ENCODE results near the gene PRIM2.
"Not testable (repeated sequence)": the region's sequence is repeated elsewhere in the genome, so short reads cannot be mapped to it uniquely, and the experiment has no call there.

The PRIM2 gene

GRCh38 chr6:57365076-57365583 lies 47.7 kb downstream of the PRIM2 start:
- not testable (repeated sequence) for DNase-seq (ENCODE audit: low read depth in 3 of 3)

- not testable (repeated sequence) for DNase-seq (ENCODE audit: low read depth in 3 of 3)
These were observed 51.7 kb downstream of the PRIM2 start for GRCh38 chr6:57368965-57369731.

- not testable (repeated sequence) for DNase-seq (ENCODE audit: low read depth in 3 of 3)
These were observed 54.3 kb downstream of the PRIM2 start for GRCh38 chr6:57371779-57372178.

DNA sequence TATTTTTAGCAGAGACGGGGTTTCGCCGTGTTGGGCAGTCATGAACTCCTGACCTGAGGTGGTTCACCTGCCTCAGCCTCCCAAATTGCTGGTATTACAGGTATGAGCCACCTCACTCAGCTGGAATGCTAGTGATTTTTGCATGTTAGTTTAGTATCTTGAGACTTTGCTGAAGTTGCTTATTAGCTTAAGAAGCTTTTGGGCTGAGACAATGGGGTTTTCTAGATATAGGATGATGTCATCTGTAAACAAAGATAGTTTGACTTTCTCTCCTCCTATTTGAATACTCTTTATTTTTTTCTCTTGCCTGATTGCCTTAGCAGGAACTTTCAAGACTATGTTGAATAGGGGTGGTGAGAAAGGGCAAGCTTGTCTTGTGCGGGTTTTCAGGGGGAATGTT lies 57.3 kb downstream of the PRIM2 start:
- DNase-seq (ENCODE audit: low read depth in 3 of 3) = not testable (repeated sequence)

- DNase-seq (ENCODE audit: low read depth in 3 of 3) = not testable (repeated sequence)
These were observed 58.7 kb downstream of the PRIM2 start for GRCh38 chr6:57376083-57376482.

GRCh38 chr6:57389038-57389592 lies 71.7 kb downstream of the PRIM2 start:
- not testable (repeated sequence) for DNase-seq (ENCODE audit: low read depth in 3 of 3)

- DNase-seq (ENCODE audit: low read depth in 3 of 3) = not testable (repeated sequence)
These were observed 73.4 kb downstream of the PRIM2 start for GRCh38 chr6:57390818-57391217.

DNA sequence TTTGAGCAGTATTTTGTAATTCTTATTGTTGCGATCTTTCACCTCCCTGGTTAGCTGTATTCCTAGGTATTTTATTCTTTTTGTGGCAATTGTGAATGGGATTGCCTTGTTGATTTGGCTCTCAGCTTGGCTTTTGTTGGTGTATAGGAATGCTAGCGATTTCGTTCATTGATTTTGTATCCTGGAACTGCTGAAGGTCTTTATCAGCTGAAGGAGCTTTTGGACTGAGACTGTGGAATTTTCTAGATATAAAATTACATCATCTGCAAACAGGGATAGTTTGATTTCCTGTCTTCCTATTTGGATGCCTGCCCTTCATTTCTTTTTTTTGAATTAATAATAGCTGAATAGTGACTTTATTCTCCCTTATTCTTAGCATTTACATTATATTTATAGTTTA lies 74.6 kb downstream of the PRIM2 start:
- DNase-seq (ENCODE audit: low read depth in 3 of 3) = not testable (repeated sequence)

GRCh38 chr6:57419341-57419740 lies 101.9 kb downstream of the PRIM2 start:
- not testable (repeated sequence) for DNase-seq (ENCODE audit: low read depth in 3 of 3)

DNA sequence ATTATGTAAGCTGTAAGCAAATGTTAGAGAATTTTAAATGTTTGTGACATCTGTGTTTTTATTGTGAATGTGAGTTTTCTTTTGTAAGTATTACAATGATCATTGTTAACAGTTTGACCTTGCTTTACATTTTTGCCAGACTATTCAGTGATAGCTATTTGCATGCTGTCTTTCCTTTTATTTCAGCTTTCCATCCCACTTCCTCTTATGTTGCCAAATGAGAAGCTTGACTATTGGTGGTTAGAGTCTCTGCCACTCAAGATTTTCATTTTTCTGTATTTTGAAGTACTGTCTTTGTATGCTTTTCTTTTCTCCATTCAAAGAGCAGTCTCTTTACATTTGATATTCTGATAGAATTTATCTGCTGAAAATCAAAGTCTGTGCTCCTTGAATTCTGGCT lies 104.1 kb downstream of the PRIM2 start:
- DNase-seq (ENCODE audit: low read depth in 3 of 3) = no peak

- no peak for DNase-seq (ENCODE audit: low read depth in 3 of 3)
These were observed 106.0 kb downstream of the PRIM2 start for GRCh38 chr6:57423468-57423867.

- DNase-seq (ENCODE audit: low read depth in 3 of 3) = not testable (repeated sequence)
These were observed 114.3 kb downstream of the PRIM2 start for GRCh38 chr6:57431742-57432141.

DNA sequence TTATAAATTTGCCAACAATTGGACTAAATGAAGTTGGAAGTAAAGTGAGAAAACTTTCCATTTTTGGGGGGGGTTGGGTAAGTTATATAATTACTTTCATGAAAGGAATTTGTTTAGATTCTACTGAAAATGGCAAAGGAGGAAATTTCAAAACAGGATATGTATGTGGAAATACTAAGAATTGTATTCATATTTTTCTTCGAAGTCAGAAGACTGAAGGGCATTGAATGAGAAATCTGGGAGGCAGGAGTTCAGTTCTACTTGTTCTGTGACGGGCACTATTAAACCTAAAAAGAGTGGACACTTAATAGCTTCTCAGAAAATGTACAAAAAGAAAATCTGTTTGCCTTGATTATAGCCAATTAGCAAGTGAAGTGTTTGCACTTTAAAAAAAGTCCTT lies 114.7 kb downstream of the PRIM2 start:
- DNase-seq (ENCODE audit: low read depth in 3 of 3) = no peak

- no peak for DNase-seq (ENCODE audit: low read depth in 3 of 3)
These were observed 115.7 kb downstream of the PRIM2 start for GRCh38 chr6:57432919-57433684.

GRCh38 chr6:57433790-57434189 lies 116.4 kb downstream of the PRIM2 start:
- DNase-seq (ENCODE audit: low read depth in 3 of 3) = not testable (repeated sequence)

DNA sequence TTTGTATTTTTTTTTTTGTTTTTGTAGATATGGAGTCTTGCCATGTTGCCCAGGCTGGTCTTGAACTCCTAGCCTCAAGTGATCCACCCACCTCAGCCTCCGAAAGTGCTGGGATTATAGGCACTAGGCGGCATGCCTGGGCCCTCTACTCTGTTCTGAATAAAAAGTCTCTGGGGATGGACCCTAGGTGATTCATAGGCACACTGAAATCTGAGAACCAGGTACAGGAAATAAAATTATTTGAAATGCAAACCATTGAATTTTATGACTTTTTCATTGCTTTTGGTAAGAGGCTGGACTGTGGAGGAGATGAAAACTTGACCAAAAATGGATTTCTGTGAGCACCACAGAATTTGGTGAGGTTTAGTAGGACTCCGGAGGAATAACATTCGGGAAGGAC lies 117.5 kb downstream of the PRIM2 start:
- DNase-seq (ENCODE audit: low read depth in 3 of 3) = no peak

DNA sequence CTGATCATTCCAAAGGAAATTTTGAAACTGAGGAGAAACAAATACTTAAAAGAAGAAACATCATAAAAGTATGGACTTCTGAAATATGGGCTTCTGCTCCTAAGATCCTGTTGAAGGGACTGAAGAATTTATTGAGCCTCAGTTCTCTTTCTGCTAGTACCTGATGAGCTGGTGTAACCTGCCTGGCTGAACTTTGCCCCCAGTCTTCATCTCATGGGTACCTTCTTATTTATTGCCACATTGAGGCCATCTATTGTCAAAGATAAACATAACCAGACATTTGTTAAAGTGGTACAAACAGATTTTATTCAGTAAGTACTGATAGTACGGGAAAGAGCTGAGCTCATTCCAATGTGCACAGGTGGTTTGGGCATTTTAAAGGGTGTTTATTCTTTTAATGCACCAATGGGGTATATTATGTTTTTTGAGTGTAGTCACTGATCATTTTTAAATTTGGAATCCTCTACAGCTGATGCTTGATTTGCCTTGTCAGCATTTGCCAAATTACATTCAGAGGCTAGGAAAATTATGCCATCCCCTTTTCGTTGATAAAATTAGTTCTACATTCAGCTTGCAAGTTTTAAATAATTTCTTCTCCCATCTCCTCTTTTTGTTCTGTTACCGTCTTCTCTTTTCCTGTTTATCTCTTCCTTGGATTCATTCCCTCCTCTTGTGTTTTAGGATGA lies 118.2 kb downstream of the PRIM2 start:
- no peak for DNase-seq (ENCODE audit: low read depth in 3 of 3)

- DNase-seq (ENCODE audit: low read depth in 3 of 3) = not testable (repeated sequence)
These were observed 123.3 kb downstream of the PRIM2 start for GRCh38 chr6:57440735-57441134.

DNA sequence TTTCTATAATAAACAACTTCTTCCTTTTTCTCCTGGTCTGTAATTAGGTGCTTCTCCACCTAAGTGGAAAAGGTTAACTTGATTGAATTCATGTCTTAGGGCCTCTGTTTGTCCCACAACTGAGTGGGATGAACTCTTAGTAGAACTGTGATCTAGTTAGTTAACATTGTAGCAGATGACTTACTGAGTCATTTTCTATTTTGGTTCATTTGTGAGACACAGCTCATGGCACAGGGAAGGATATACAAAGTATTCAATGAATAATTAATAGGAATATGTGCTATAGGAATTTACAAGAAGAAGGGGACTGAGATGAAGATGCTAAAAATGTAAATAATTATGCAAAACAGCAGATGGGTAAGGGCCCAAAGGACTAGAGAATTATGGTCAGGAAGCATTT lies 124.7 kb downstream of the PRIM2 start:
- DNase-seq (ENCODE audit: low read depth in 3 of 3) = not testable (repeated sequence)

DNA sequence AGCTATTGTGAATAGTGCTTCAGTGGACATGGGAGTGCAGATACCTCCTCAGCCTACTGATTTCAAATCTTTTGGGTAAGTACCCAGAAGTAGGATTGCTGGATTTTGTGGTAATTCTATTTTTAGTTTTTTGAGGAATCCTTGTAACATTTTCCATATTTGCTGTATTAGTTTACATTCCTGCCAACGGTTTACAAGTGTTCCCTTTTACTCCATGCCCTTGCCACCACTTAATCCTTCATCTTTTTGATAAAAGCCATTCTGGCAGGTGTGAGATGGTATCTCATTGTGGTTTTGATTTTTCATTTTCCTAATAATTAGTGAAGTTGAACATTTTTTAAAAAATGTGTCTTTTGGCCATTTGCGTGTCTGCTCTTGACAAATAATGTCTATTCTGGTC lies 125.8 kb downstream of the PRIM2 start:
- not testable (repeated sequence) for DNase-seq (ENCODE audit: low read depth in 3 of 3)

DNA sequence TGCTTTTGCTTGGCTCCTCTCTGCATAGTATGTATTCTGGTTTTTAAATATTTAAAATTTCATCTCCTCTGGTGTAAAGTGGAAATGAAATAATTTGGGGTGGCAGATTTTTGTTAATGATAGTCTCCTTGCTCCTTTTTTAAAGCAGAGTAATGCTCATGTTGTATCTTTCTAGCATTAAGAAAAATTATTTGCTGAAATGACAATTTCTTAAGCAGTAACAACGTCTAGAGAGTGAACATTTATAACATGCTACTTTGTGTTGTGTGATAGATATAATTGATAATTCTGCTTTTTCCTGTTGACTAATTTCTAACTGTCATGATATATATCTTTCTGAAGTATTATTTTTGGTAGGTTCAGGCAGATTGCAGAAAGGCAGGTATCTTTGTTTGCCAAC lies 127.4 kb downstream of the PRIM2 start:
- not testable (repeated sequence) for DNase-seq (ENCODE audit: low read depth in 3 of 3)

GRCh38 chr6:57445379-57445778 lies 127.9 kb downstream of the PRIM2 start:
- DNase-seq (ENCODE audit: low read depth in 3 of 3) = not testable (repeated sequence)

All from stimulated activated CD4-positive, alpha-beta T cell treated with anti-CD3 and anti-CD28 coated beads, TNF-alpha, amount 100 ng/mL, for 24 hours (primary cell).